MM.1S (cell line): ENCODE measurements around the gene PCGF3.

ENCODE experiments used
- DNase-seq: peaks from one replicate; pipeline ENCODE4 v3.0.0-alpha.2; 2015
- H2AFZ ChIP-seq: fragments of 300-600 bp; sonication (generic); 2 replicates; pipeline ENCODE4 v1.6.0; 2016; ENCODE audit warnings: antibody characterized with exemption, low read length
- H3F3A ChIP-seq: fragments of 300-600 bp; sonication (generic); 2 replicates; pipeline ENCODE4 v1.6.1; 2016; ENCODE audit warnings: mild to moderate bottlenecking, antibody characterized with exemption, low read length, moderate library complexity, mixed read lengths; ENCODE audit not compliant: insufficient read depth
- H3K27ac ChIP-seq: fragments of 300-600 bp; sonication (generic); 2 replicates; pipeline ENCODE4 v1.5.1; 2016; ENCODE audit warnings: mild to moderate bottlenecking, low read length
- H3K27me3 ChIP-seq: fragments of 300-600 bp; sonication (generic); replicated peaks from 2 replicates; pipeline ENCODE4 v1.6.0; 2016; ENCODE audit warnings: low read length; ENCODE audit not compliant: insufficient read depth
- H3K36me3 ChIP-seq: fragments of 300-600 bp; sonication (generic); replicated peaks from 2 replicates; pipeline ENCODE4 v1.6.1; 2016; ENCODE audit warnings: mild to moderate bottlenecking, low read length, mixed read lengths; ENCODE audit not compliant: insufficient read depth
- H3K4me1 ChIP-seq: fragments of 300-600 bp; sonication (generic); 2 replicates; pipeline ENCODE4 v1.6.1; 2016; ENCODE audit warnings: low read length, mixed read lengths
- H3K4me2 ChIP-seq: fragments of 300-600 bp; sonication (generic); 2 replicates; pipeline ENCODE4 v1.6.0; 2016; ENCODE audit warnings: low read depth, low read length
- H3K4me3 ChIP-seq: fragments of 300-600 bp; sonication (generic); 2 replicates; pipeline ENCODE4 v1.5.1; 2016; ENCODE audit warnings: low read length, mixed read lengths
- H3K79me2 ChIP-seq: fragments of 300-600 bp; sonication (generic); 2 replicates; pipeline ENCODE4 v1.6.1; 2016; ENCODE audit warnings: mixed run types, low read length, mixed read lengths
- H3K9ac ChIP-seq: fragments of 300-600 bp; sonication (generic); 2 replicates; pipeline ENCODE4 v1.6.1; 2016; ENCODE audit warnings: low read length, mixed read lengths
- H3K9me2 ChIP-seq: fragments of 300-600 bp; sonication (generic); replicated peaks from 2 replicates; pipeline ENCODE4 v1.6.1; 2016; ENCODE audit warnings: mild to moderate bottlenecking, low read length, mixed read lengths; ENCODE audit not compliant: insufficient read depth
- H3K9me3 ChIP-seq: fragments of 300-600 bp; sonication (generic); replicated peaks from 2 replicates; pipeline ENCODE4 v1.6.1; 2016; ENCODE audit warnings: mild to moderate bottlenecking, low read length, mixed read lengths; ENCODE audit not compliant: insufficient read depth
- H4K20me1 ChIP-seq: fragments of 300-600 bp; sonication (generic); 2 replicates; pipeline ENCODE4 v1.6.1; 2016; ENCODE audit warnings: mild to moderate bottlenecking, low read length, moderate library complexity, mixed read lengths; ENCODE audit not compliant: insufficient read depth
- EZH2 ChIP-seq: fragments of 300-600 bp; sonication (generic); optimal IDR thresholded peaks from 2 replicates; pipeline ENCODE3; 2017; ENCODE audit warnings: low read depth, mild to moderate bottlenecking, antibody characterized with exemption, low read length, mixed read lengths
- EZH2phosphoT487 ChIP-seq: fragments of 300-600 bp; sonication (generic); IDR thresholded peaks from 2 replicates; pipeline ENCODE4 v1.6.1; 2018; ENCODE audit warnings: antibody characterized with exemption, low read length
- TF ChIP-seq, protein P1 (sequence below): fragments of 300-600 bp; sonication (generic); IDR thresholded peaks from 2 replicates; pipeline ENCODE4 v1.5.1; 2016; ENCODE audit warnings: antibody characterized with exemption, low read length, mixed read lengths

PCGF3 gene

DNA sequence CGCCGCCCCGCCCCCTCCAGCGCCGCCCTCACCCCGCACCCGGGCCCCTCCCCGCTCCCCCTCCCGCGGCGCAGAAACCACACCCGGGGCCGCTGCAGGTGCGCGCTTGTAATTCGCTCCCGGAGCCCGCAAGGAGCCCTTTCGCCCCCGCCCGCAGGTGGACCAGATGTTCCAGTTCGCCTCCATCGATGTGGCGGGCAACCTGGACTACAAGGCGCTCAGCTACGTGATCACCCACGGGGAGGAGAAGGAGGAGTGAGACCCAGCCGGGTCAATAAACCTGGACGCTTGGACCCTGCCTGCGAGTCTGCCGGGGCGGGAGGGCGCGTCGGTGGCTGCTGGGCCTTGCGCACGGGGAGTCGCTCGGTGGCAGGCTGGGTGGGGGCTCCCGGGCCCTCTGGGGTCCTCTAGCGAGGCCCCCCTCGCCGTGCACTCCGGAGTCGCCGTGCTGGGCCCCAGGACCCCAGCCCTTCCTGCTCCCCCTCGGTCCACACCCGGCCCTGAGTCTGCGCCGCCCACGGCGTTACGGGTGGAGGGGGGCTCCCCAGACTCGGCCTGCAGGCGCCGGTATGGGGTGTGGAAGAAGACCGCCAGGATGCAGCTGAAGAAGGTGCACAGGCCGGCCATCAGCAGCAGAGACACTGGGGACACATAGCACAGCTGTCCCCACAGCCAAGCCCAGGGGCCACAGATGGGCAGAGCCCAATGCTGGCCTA is 23.7 kb upstream of the PCGF3 start:
- no peak for DNase-seq
- Histone ChIP-seq H2AFZ (no peak overlapping the region), H3K4me1 (no peaks in the 10 kb centered on the region), H3K9me3 (no peaks in the 10 kb centered on the region), H3K36me3 (no peaks in the 10 kb centered on the region), H3K9me2 (no peaks in the 10 kb centered on the region), H3K9ac (no peak overlapping the region), H3K27me3 (no peaks in the 10 kb centered on the region), H3K4me3 (no peak overlapping the region), H3K27ac (no peak overlapping the region), H3F3A (no peaks in the 10 kb centered on the region), H3K4me2 (no peak overlapping the region), H3K79me2 (no peaks in the 10 kb centered on the region), H4K20me1 (no peaks in the 10 kb centered on the region)
- TF ChIP-seq EZH2phosphoT487 (no peak), EZH2 (no peak)
- TF ChIP-seq, protein P1, sequence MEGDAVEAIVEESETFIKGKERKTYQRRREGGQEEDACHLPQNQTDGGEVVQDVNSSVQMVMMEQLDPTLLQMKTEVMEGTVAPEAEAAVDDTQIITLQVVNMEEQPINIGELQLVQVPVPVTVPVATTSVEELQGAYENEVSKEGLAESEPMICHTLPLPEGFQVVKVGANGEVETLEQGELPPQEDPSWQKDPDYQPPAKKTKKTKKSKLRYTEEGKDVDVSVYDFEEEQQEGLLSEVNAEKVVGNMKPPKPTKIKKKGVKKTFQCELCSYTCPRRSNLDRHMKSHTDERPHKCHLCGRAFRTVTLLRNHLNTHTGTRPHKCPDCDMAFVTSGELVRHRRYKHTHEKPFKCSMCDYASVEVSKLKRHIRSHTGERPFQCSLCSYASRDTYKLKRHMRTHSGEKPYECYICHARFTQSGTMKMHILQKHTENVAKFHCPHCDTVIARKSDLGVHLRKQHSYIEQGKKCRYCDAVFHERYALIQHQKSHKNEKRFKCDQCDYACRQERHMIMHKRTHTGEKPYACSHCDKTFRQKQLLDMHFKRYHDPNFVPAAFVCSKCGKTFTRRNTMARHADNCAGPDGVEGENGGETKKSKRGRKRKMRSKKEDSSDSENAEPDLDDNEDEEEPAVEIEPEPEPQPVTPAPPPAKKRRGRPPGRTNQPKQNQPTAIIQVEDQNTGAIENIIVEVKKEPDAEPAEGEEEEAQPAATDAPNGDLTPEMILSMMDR = no peak

DNA sequence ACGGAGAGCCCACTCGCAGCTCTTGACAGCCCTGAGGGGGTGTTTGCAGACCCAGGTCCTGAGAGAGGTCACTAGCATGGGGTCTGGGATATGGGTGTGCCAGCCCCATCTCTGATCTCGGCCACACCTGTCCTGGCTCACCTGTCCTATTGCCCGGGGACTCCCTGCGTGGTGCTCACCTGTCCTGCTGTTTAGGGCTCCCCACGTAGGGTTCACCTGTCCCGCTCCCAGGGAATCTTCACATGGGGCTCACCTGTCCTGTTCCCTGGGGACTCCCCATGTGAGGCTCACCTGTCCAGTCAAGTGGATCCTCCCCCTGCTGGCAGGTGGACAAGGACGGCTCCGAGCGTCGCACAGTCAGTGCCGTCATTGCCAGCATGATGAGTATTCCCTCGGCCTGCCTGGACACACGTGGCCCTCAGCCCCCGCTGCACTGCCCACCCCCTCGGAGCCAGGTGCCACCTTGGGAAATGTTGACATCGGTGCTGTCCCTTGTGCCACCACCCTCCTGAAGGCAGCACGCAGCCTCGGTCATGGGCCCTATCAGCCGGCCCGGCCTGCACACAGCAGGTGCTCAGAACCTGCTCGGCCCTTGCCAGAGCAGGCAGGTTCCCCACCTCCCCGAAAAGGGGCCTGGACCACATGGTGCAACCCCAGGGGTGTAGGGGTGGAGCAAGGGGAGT is 23.0 kb upstream of the PCGF3 start:
- H3K4me3 ChIP-seq = no peak overlapping the region
- no peak overlapping the region for H2AFZ ChIP-seq
- DNase-seq = no peak

DNA sequence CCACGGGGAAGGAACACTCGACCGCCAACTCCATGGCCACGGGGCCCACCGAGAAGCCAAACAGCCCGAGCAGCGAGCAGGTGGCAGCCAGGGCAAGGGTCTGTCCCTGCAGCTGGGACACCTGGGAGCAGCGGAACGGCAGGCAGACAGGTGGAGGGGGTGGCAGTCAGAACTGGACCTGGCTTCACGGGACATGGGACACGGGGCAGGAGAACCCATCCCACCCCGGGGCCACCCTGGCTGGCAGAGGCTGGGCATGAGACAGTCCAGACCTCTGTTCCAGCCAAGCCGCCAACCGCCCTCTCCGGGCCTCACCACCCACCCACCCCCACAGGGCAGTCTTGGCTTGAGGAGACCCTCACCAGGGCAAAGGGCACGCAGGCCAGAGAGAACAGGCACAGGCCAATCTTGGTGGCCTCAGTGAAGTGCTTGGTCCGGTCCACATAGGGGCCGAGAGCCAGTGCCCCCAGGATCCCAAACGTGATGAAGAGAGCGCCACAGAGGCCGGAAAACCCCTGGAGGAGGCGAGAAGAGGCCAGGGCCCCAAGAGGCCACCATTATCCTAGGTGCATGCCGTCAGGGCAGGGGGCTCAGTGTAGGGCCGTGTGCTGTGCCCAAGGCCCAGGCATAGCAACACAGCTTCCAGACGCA is 22.3 kb upstream of the PCGF3 start:
- DNase-seq = no peak
- Histone ChIP-seq H4K20me1 (no peaks in the 10 kb centered on the region), H3K27ac (no peak overlapping the region), H3K27me3 (no peaks in the 10 kb centered on the region), H3K79me2 (no peaks in the 10 kb centered on the region), H3K4me2 (no peak overlapping the region), H2AFZ (no peak overlapping the region), H3F3A (no peaks in the 10 kb centered on the region), H3K36me3 (no peaks in the 10 kb centered on the region), H3K9ac (no peak overlapping the region), H3K4me1 (no peaks in the 10 kb centered on the region), H3K4me3 (no peak overlapping the region), H3K9me2 (no peaks in the 10 kb centered on the region), H3K9me3 (no peaks in the 10 kb centered on the region)
- TF ChIP-seq EZH2 (no peak), EZH2phosphoT487 (no peak)
- TF ChIP-seq, protein P1 = no peak

More for the DNA sequence above, 23.0 kb upstream of the PCGF3 start:
- H3F3A ChIP-seq = no peaks in the 10 kb centered on the region
- no peaks in the 10 kb centered on the region for H4K20me1 ChIP-seq
- TF ChIP-seq EZH2 (no peak), EZH2phosphoT487 (no peak)
- TF ChIP-seq, protein P1 = no peak
- H3K4me2 ChIP-seq = no peak overlapping the region
- no peaks in the 10 kb centered on the region for H3K79me2 ChIP-seq
- no peak overlapping the region for H3K27ac ChIP-seq
- H3K9me3 ChIP-seq = no peaks in the 10 kb centered on the region
- H3K36me3 ChIP-seq = no peaks in the 10 kb centered on the region
- no peaks in the 10 kb centered on the region for H3K4me1 ChIP-seq
- H3K9ac ChIP-seq = no peak overlapping the region
- no peaks in the 10 kb centered on the region for H3K27me3 ChIP-seq
- no peaks in the 10 kb centered on the region for H3K9me2 ChIP-seq
